ENCODE measurements around the gene DLG2.

DNA sequence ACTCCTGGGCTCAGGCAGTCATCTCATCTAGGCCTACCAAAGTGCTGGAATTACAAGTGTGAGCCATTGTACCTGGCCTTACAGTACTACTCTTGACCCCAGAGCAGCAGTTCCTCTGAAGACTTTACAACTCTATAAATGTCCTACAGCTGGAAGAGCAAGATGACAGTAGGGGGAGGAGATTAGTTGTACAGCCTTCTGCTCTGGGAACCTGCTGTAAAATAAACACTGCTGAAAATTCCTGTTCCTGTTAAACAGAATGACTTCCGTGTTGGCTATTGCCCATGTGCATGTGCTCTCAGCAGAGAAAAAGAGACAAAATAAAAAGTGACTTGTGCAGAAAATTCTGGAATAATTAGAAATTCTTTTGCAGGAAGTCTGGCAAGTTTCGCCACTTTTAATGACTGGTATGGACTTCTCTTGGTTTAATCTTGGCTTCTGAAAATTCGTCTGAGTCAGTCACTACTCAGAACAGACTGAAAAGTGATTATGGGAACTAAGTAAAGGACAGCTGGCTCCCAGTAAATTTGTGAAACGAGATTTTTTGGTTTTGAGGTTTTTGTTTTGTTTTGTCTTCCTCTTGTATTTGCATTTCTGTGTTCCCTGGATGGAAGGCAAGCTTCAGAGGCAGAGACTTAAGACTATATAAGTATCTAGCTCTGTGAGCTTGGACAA is 955.7 kb downstream of the DLG2 start:
- TF ChIP-seq POLR2A (IDR thresholded peaks at IDR 0.05) (no peak), EP300 (IDR thresholded peaks at IDR 0.05) (no peak)
- TF ChIP-seq, protein P1, sequence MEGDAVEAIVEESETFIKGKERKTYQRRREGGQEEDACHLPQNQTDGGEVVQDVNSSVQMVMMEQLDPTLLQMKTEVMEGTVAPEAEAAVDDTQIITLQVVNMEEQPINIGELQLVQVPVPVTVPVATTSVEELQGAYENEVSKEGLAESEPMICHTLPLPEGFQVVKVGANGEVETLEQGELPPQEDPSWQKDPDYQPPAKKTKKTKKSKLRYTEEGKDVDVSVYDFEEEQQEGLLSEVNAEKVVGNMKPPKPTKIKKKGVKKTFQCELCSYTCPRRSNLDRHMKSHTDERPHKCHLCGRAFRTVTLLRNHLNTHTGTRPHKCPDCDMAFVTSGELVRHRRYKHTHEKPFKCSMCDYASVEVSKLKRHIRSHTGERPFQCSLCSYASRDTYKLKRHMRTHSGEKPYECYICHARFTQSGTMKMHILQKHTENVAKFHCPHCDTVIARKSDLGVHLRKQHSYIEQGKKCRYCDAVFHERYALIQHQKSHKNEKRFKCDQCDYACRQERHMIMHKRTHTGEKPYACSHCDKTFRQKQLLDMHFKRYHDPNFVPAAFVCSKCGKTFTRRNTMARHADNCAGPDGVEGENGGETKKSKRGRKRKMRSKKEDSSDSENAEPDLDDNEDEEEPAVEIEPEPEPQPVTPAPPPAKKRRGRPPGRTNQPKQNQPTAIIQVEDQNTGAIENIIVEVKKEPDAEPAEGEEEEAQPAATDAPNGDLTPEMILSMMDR (IDR thresholded peaks at IDR 0.05): no peak

All from ovary (tissue), 3 donors.